NT2/D1 (cell line): Measurements from ENCODE around the gene SMC2.

Experiments used
- SUZ12 ChIP-seq: IDR thresholded peaks from 2 replicates; pipeline ENCODE4 v1.6.1; 2011; ENCODE audit not compliant: insufficient read length, insufficient read depth; ENCODE audit errors: extremely low read depth
- YY1 ChIP-seq: IDR thresholded peaks from 2 replicates; pipeline ENCODE4 v1.6.1; 2011; ENCODE audit not compliant: insufficient read length, insufficient read depth
- ZNF274 ChIP-seq: IDR thresholded peaks from 2 replicates; pipeline ENCODE4 v1.6.1; 2011; ENCODE audit warnings: mild to moderate bottlenecking, low read depth, low read length

DNA sequence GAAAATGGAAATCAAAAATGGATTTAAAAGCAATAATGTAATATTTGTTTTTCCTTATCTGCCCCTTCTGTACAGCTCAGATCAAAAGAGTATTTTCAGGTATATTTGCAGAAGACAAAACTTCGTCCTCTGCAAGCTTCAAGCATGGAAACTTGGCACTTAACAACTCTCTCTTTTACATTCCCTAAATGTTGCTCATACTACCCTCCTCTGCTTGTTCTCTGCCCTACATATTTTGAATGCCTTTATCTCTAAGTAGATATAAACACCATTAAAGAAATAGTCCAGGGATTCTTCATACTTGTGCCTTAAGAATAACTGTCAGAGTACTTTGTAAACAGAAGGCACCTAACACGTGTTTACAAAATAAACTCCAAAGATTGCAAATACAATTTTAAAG, 19.2 kb upstream of the SMC2 start:
- TF ChIP-seq YY1 (no peak), ZNF274 (no peak), SUZ12 (no peak)
